Measurements from ENCODE around the gene FECH. TPM values are rescaled to one million over a fixed set of nuclear protein-coding genes. Genes with fewer than 3 reads are reported as not detected.
"Not testable (repeated sequence)": the region's sequence is repeated elsewhere in the genome, so short reads cannot be mapped to it uniquely, and the experiment has no call there.

The FECH gene
- total and polyA plus RNA-seq, 2 of the 4 experiments (the other 2 are of a cell fraction), result 32.3 to 52.2 TPM

DNA sequence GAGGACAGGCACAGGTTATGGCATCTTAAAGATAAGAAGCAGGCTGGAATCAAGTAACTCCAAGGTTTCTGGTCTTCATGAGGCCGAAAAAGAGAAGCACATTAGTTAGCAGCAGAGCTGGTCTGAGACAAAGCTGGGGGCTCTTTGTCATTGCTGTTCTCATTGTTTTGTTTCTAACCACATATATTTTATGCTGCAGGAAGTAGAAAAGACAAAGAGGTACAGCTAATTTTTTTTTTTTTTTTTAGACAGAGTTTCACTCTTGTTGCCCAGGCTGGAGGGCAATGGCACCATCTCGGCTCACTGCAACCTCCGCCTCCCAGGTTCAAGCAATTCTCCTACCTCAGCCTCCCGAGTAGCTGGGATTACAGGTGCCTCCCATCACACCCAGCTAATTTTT lies 6.2 kb upstream of the FECH start:
- WGBS, 2 experiments (ENCODE audit: extremely low coverage in 2 of 2, insufficient read length in 1 of 2), result no CpG with 5 or more reads among the region's 4 CpGs
- not testable (repeated sequence) for BruUV-seq (replicated peaks); H3K9me3 ChIP-seq (ENCODE audit: control insufficient read depth, insufficient read depth, low read length)

More for the DNA sequence above, 6.2 kb upstream of the FECH start:
- H2BK20ac ChIP-seq (ENCODE audit: low read depth, low read length); H4K91ac ChIP-seq (ENCODE audit: insufficient read depth, low read depth, low read length); DNase-seq; H3K23ac ChIP-seq (ENCODE audit: low read depth, low read length); H3K9me1 ChIP-seq (ENCODE audit: insufficient read depth, low read length); H3K9ac ChIP-seq (ENCODE audit: low read depth, low read length); H4K8ac ChIP-seq (ENCODE audit: low read depth in 2 of 2, low read length in 2 of 2); H3K14ac ChIP-seq (replicated peaks; ENCODE audit: low read depth, low read length); H3K4ac ChIP-seq (ENCODE audit: low read depth, low read length); dilution Hi-C loops (cut with HindIII; ENCODE audit: low sequenced_read_pairs, unreplicated experiment); H3K4me1 ChIP-seq (ENCODE audit: control insufficient read depth, insufficient read depth, low read length); in situ Hi-C loops (cut with MboI; ENCODE audit: low sequenced_read_pairs); H3K56ac ChIP-seq (ENCODE audit: extremely low read depth, insufficient read depth, low read length); H4K5ac ChIP-seq (ENCODE audit: low read depth, low read length); H3K79me1 ChIP-seq (ENCODE audit: low read depth in 1 of 2, low read length in 2 of 2); H3K27ac ChIP-seq (ENCODE audit: insufficient read depth, low read length); H2AK5ac ChIP-seq (ENCODE audit: low read depth, low read length); H3K4me2 ChIP-seq (ENCODE audit: low read depth, low read length); H3K4me3 ChIP-seq (ENCODE audit: insufficient read depth, low read depth, low read length); H2AFZ ChIP-seq (replicated peaks; ENCODE audit: low read length, poor library complexity); H3K27me3 ChIP-seq (ENCODE audit: control insufficient read depth, insufficient read depth, low read length); H3K18ac ChIP-seq (ENCODE audit: low read depth, low read length); H2BK120ac ChIP-seq (ENCODE audit: low read depth, low read length); H2AK9ac ChIP-seq (replicated peaks; ENCODE audit: low read depth, low read length, poor library complexity); POLR2A ChIA-PET (ENCODE audit: unreplicated experiment); H4K20me1 ChIP-seq (ENCODE audit: insufficient read depth, low read length); H2BK5ac ChIP-seq (ENCODE audit: low read depth, low read length, poor library complexity, severe bottlenecking); intact Hi-C loops (cut with micrococcal nuclease); H3K36me3 ChIP-seq (ENCODE audit: control insufficient read depth, insufficient read depth, low read length); ATAC-seq (ENCODE audit: low read depth); H2BK15ac ChIP-seq (ENCODE audit: low read depth, low read length): not testable (repeated sequence)
- CTCF ChIA-PET, result interaction anchor here (0.6 kb wide), 1 partner anchor 910 kb away, joined by 4 read pairs; no protein-coding TSS in a partner anchor
